Measurements from ENCODE around the gene DEFB116. TPM values are rescaled to one million over a fixed set of nuclear protein-coding genes. Genes with fewer than 3 reads are reported as not detected.

The DEFB116 gene
- total and polyA plus RNA-seq, 2 donors (not counting 1 experiment from before 2014, with no cell fraction given) = not detected

DNA sequence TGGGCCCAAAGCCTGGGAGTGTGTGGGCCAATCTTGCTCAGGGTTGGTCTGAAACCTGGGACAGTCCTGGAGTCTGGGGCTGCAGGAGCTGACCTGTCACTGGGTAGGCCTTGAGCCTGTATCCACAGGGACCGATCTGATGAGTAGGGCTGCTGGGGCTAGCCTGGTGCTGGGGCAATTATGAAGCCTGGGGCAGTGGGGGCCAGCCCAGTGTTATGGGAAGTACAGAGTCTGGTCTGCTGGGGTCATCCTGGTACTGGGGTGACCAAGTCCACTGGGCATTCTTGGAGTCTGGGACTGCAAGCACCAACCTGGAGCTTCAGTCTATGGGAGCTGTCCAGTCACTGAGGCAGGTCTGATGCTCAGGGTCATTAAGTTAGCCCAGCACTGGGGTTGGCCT is 30.2 kb downstream of the DEFB116 start:
- ATAC-seq (ENCODE audit: low read depth) (no peak), DNase-seq (no peak)
- Mint-ChIP-seq H3K9me3 (ENCODE audit: insufficient read depth) (peaks cover 15% of the 10 kb centered on the region), H3K27ac (no peak overlapping the region), H3K4me3 (no peak overlapping the region), H3K27me3 (no peaks in the 10 kb centered on the region), H3K4me1 (no peaks in the 10 kb centered on the region)
- no peak overlapping the region for H3K4me2 ChIP-seq (replicated peaks; ENCODE audit: low read depth, low read length, poor library complexity, severe bottlenecking)
- intact Hi-C loops (cut with micrococcal nuclease) = no loop called here
- no peak overlapping the region for H3K4me3 ChIP-seq (ENCODE audit: control extremely low read depth in 1 of 5, extremely low read depth in 1 of 5, insufficient read depth in 1 of 5, low read depth in 2 of 5, low read length in 4 of 5)
- H3K79me2 ChIP-seq (ENCODE audit: control insufficient read depth, insufficient read depth, low read length) = no peaks in the 10 kb centered on the region
- H2AFZ ChIP-seq (ENCODE audit: insufficient read depth, low read depth, low read length, poor library complexity, severe bottlenecking) = no peak overlapping the region
- H3K9ac ChIP-seq (ENCODE audit: low read length) = no peak overlapping the region
- TF ChIP-seq EZH2 (IDR thresholded peaks at IDR 0.05; ENCODE audit: borderline replicate concordance, insufficient read depth, low read depth, low read length, poor library complexity, severe bottlenecking) (no peak), CTCF (IDR thresholded peaks at IDR 0.05) (no peak)
- no peaks in the 10 kb centered on the region for H3K36me3 ChIP-seq (replicated peaks in 1 of 2; ENCODE audit: control extremely low read depth in 1 of 2, control insufficient read depth in 1 of 2, extremely low read depth in 1 of 2, insufficient read depth in 2 of 2, low read length in 1 of 2)
- H4K20me1 ChIP-seq (ENCODE audit: control insufficient read depth, insufficient read depth, low read length, poor library complexity, severe bottlenecking) = no peaks in the 10 kb centered on the region
- no peak overlapping the region for H3K27ac ChIP-seq (ENCODE audit: low read length in 2 of 2)
- ChIA-PET POLR2A (no interaction called here), CTCF (no interaction called here)
- no peaks in the 10 kb centered on the region for H3K27me3 ChIP-seq (replicated peaks in 1 of 4; ENCODE audit: control extremely low read depth in 1 of 4, control insufficient read depth in 3 of 4, insufficient read depth in 4 of 4, low read length in 3 of 4)
- WGBS (ENCODE audit: insufficient coverage) = 87% methylated on average over 1 of the region's 1 CpG
- H3K4me1 ChIP-seq (ENCODE audit: control insufficient read depth in 2 of 2, insufficient read depth in 2 of 2, low read length in 2 of 2) = no peaks in the 10 kb centered on the region
- H3K9me3 ChIP-seq (ENCODE audit: control extremely low read depth in 1 of 3, control insufficient read depth in 2 of 3, insufficient read depth in 1 of 3, low read length in 2 of 3) = peaks cover 0 to 38% (median under 1%) of the 10 kb centered on the region in 3 donors

DNA sequence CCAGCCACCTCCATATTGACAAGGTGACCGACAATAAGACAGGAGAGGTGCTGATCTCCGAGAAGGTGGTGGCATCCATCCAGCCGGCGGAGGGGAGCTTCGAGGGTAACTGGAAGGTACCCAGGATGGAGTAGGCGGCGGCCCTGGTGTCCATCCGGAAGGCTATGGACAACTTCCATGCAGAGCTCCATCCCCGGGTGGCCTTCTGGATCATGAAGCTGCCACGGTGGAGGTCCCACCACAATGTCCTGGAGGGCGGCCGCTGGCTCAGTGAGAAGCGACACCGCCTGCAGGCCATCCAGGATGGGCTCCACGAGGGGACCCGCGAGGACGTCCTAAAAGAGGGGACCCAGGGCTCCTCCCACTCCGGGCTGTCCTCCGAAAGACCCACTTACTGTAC is 33.9 kb downstream of the DEFB116 start:
- Mint-ChIP-seq H3K27me3 (no peaks in the 10 kb centered on the region), H3K9me3 (ENCODE audit: insufficient read depth) (peaks cover 21% of the 10 kb centered on the region), H3K4me1 (no peaks in the 10 kb centered on the region), H3K4me3 (no peak overlapping the region), H3K27ac (no peak overlapping the region)
- no peak for DNase-seq
- no peaks in the 10 kb centered on the region for H3K79me2 ChIP-seq (ENCODE audit: control insufficient read depth, insufficient read depth, low read length)
- H3K27ac ChIP-seq (ENCODE audit: low read length in 2 of 2) = no peak overlapping the region
- CTCF ChIA-PET = no interaction called here
- no peak overlapping the region for H2AFZ ChIP-seq (ENCODE audit: insufficient read depth, low read depth, low read length, poor library complexity, severe bottlenecking)
- TF ChIP-seq EZH2 (IDR thresholded peaks at IDR 0.05; ENCODE audit: borderline replicate concordance, insufficient read depth, low read depth, low read length, poor library complexity, severe bottlenecking) (no peak), CTCF (IDR thresholded peaks at IDR 0.05) (no peak)
- no peaks in the 10 kb centered on the region for H3K36me3 ChIP-seq (replicated peaks in 1 of 2; ENCODE audit: control extremely low read depth in 1 of 2, control insufficient read depth in 1 of 2, extremely low read depth in 1 of 2, insufficient read depth in 2 of 2, low read length in 1 of 2)
- H4K20me1 ChIP-seq (ENCODE audit: control insufficient read depth, insufficient read depth, low read length, poor library complexity, severe bottlenecking) = no peaks in the 10 kb centered on the region
- no peak overlapping the region for H3K4me2 ChIP-seq (replicated peaks; ENCODE audit: low read depth, low read length, poor library complexity, severe bottlenecking)
- peaks cover 1 to 52% (median 10%) of the 10 kb centered on the region in 3 donors for H3K9me3 ChIP-seq (ENCODE audit: control extremely low read depth in 1 of 3, control insufficient read depth in 2 of 3, insufficient read depth in 1 of 3, low read length in 2 of 3)
- no peak for ATAC-seq (ENCODE audit: low read depth)
- 85% methylated on average over 19 of the region's 20 CpGs for WGBS (ENCODE audit: insufficient coverage)
- no peaks in the 10 kb centered on the region for H3K27me3 ChIP-seq (replicated peaks in 1 of 4; ENCODE audit: control extremely low read depth in 1 of 4, control insufficient read depth in 3 of 4, insufficient read depth in 4 of 4, low read length in 3 of 4)
- H3K9ac ChIP-seq (ENCODE audit: low read length) = no peak overlapping the region
- H3K4me3 ChIP-seq (ENCODE audit: control extremely low read depth in 1 of 5, extremely low read depth in 1 of 5, insufficient read depth in 1 of 5, low read depth in 2 of 5, low read length in 4 of 5) = no peak overlapping the region
- intact Hi-C loops (cut with micrococcal nuclease) = no loop called here
- H3K4me1 ChIP-seq (ENCODE audit: control insufficient read depth in 2 of 2, insufficient read depth in 2 of 2, low read length in 2 of 2) = no peaks in the 10 kb centered on the region
- POLR2A ChIA-PET = no interaction called here

Data from B cell (primary cell).